Measurements from ENCODE around the gene KSR1. TPM values are rescaled to one million over a fixed set of nuclear protein-coding genes. Genes with fewer than 3 reads are reported as not detected.

The KSR1 gene
- total RNA-seq, 1 experiment from 2014 or later, result 21.7 TPM

GRCh38 chr17:27667656-27668487, 211.6 kb downstream of the KSR1 start:
- Histone ChIP-seq H3K27me3 (ENCODE audit: control insufficient read depth, insufficient read depth, low read length) (no peaks in the 10 kb centered on the region), H3K4me3 (ENCODE audit: low read depth in 2 of 2, low read length in 2 of 2) (no peak overlapping the region), H3K4me1 (ENCODE audit: control insufficient read depth, insufficient read depth, low read length) (no peaks in the 10 kb centered on the region), H3K9me3 (ENCODE audit: control insufficient read depth, insufficient read depth, low read depth, low read length) (no peaks in the 10 kb centered on the region), H3K27ac (ENCODE audit: low read length) (no peak overlapping the region), H3K36me3 (ENCODE audit: control insufficient read depth, insufficient read depth, low read length) (no peaks in the 10 kb centered on the region)
- in situ Hi-C loops (cut with HindIII; ENCODE audit: low pct_unique_long_range_greater_than_20kb, low sequenced_read_pairs) (no loop called here), intact Hi-C loops (cut with micrococcal nuclease; ENCODE audit: unreplicated experiment) (no loop called here)
- ChIA-PET POLR2A (no interaction called here), CTCF (no interaction called here)
- DNase-seq (ENCODE audit: low read depth, low spot score) (no peak), ATAC-seq (no peak)
- TF ChIP-seq CTCF (IDR thresholded peaks at IDR 0.05), result no peak
- no peak for TF ChIP-seq TCF7L2 (IDR thresholded peaks at IDR 0.05; ENCODE audit: low read depth, low read length)
- TF ChIP-seq SIN3A (IDR thresholded peaks at IDR 0.05; ENCODE audit: borderline replicate concordance, insufficient read depth, low read depth, low read length), result no peak
- no peak for TF ChIP-seq POLR2AphosphoS5 (IDR thresholded peaks at IDR 0.05; ENCODE audit: low read depth, low read length)
- TF ChIP-seq REST (IDR thresholded peaks at IDR 0.05; ENCODE audit: insufficient read depth in 1 of 2, low read depth in 2 of 2, low read length in 1 of 2), result no peak
- BruUV-seq (replicated peaks), result no TSS peak

GRCh38 chr17:27668488-27668823, 212.2 kb downstream of the KSR1 start:
- no peak for TF ChIP-seq POLR2AphosphoS5 (IDR thresholded peaks at IDR 0.05; ENCODE audit: low read depth, low read length)
- no peak for TF ChIP-seq SIN3A (IDR thresholded peaks at IDR 0.05; ENCODE audit: borderline replicate concordance, insufficient read depth, low read depth, low read length)
- no peak for TF ChIP-seq CTCF (IDR thresholded peaks at IDR 0.05)
- ATAC-seq (no peak), DNase-seq (ENCODE audit: low read depth, low spot score) (no peak)
- in situ Hi-C loops (cut with HindIII; ENCODE audit: low pct_unique_long_range_greater_than_20kb, low sequenced_read_pairs), result no loop called here
- no TSS peak for BruUV-seq (replicated peaks)
- intact Hi-C loops (cut with micrococcal nuclease; ENCODE audit: unreplicated experiment), result no loop called here
- no peaks in the 10 kb centered on the region for H3K9me3 ChIP-seq (ENCODE audit: control insufficient read depth, insufficient read depth, low read depth, low read length)
- POLR2A ChIA-PET, result no interaction called here
- H3K4me3 ChIP-seq (ENCODE audit: low read depth in 2 of 2, low read length in 2 of 2), result no peak overlapping the region
- CTCF ChIA-PET, result no interaction called here
- no peaks in the 10 kb centered on the region for H3K4me1 ChIP-seq (ENCODE audit: control insufficient read depth, insufficient read depth, low read length)
- no peaks in the 10 kb centered on the region for H3K36me3 ChIP-seq (ENCODE audit: control insufficient read depth, insufficient read depth, low read length)
- no peak overlapping the region for H3K27ac ChIP-seq (ENCODE audit: low read length)
- no peaks in the 10 kb centered on the region for H3K27me3 ChIP-seq (ENCODE audit: control insufficient read depth, insufficient read depth, low read length)

Data from Panc1 (cell line).